GM12801 (cell line): ENCODE measurements around the gene TSHZ2.

Source experiments
- CTCF ChIP-seq: IDR thresholded peaks from one replicate; pipeline ENCODE4 v1.5.1; 2011; ENCODE audit warnings: control low read depth; ENCODE audit not compliant: insufficient read length; ENCODE audit errors: extremely low read depth

Gene TSHZ2

GRCh38 chr20:53128004-53128403, 155.8 kb downstream of the TSHZ2 start:
- TF ChIP-seq CTCF: no peak

- no peak for TF ChIP-seq CTCF
Measured at GRCh38 chr20:53129563-53129962, 157.4 kb downstream of the TSHZ2 start.

- no peak for TF ChIP-seq CTCF
Measured at GRCh38 chr20:53130795-53131194, 158.6 kb downstream of the TSHZ2 start.

GRCh38 chr20:53133125-53133524, 161.0 kb downstream of the TSHZ2 start:
- TF ChIP-seq CTCF: no peak

- TF ChIP-seq CTCF: no peak
Measured at GRCh38 chr20:53133628-53134027, 161.5 kb downstream of the TSHZ2 start.

- TF ChIP-seq CTCF: no peak
Measured at GRCh38 chr20:53136473-53136872, 164.3 kb downstream of the TSHZ2 start.

GRCh38 chr20:53138454-53139262, 166.5 kb downstream of the TSHZ2 start:
- TF ChIP-seq CTCF: no peak
